Stimulated activated CD4-positive, alpha-beta T cell treated with anti-CD3 and anti-CD28 coated beads, Interleukin-2, amount 100 ng/mL, for 48 hours (primary cell): ENCODE results near the gene MED27.

Experiments
- DNase-seq, 2 donors: peaks; one replicate each; pipeline ENCODE4 v3.0.0-alpha.2; 2020

MED27 gene

DNA sequence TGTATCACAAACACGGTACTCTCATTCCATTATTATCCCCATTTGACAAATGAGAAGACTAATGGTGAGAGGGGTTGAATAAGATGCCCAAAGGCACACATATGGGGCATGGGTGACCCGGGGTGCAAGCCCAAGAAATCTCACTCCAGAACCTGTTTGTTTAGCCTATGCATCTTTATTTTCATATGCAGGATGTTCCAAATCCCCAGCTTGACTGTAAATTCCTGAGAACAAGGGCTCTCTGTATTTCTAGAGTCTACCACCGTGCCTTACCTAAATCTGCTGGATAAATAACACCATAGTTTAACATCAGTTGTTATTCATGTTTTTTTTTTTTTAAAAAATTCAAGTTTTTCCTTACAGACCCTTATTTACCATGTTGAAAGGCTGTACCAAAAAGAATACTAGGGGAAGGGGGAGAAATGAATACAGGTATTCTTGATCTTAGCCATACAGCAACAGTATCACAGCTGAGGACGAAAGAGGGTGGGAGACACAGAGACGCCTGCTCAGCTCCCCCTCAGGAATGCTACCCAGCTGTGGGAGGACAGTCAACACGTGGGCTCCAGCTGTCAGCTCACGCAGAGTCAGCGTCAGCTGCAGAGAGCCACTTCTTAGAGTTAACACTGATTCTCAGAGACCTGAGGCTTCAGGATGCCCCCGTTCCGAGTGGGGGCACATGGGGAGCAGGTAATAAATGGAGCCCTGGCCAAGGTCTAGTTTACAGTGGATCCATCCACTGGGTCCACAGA lies 86.6 kb downstream of the MED27 start:
- DNase-seq = no peak

DNA sequence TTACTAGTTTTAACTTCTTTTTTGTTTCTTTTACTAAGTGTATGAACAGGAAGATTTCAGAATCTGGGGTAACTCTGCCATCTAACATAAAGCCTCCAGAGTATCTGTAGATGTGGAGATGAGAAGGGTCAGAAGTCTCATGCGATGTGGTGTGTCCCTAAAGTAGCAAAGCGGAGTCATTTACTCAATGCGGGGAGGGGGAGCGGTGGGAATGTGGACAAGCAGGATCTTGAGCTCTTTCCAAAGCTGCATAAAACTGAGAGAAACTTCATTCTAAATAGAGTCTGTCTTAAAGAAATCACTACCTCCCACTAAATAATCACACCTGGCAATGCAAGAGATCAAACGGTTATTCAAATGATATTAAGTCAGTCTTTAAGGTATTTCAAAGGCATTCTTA lies 92.4 kb downstream of the MED27 start:
- no peak for DNase-seq

DNA sequence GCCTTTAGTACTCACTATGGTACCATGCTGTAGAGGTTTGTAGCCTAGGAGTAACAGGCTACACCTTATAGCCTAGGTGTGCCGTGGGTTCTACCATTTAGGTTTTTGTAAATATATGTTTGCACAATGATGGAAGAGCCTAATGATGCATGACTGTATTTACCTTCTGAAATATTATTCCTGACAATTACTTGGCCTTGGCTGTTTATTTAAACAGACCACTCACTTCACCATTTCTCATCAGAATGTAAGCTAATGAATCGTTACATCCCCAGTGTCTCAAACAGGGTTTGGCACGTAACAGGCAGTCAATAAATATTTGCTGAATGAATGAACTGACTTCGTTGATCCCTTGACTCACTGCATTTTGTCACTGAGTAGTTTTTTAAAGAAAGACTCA lies 93.1 kb downstream of the MED27 start:
- DNase-seq = no peak

DNA sequence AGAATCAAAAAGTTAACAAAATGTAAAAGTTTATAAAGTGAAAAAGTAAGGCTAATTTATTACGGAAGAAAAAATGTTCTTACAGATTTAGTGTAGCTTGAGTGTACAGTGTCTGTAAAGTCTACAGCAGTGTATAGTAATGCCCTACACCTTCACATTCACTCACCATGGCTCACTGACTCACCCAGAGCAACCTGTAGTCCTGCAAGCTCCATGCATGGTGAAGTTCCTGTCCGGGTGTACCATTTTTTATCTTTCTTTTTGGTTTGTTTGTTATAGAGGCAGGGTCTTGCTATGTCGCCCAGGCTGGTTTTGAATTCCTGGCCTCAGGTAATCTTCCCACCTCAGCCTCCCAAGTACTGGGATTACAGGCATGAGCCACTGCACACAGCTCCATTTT lies 93.6 kb downstream of the MED27 start:
- DNase-seq = no peak

DNA sequence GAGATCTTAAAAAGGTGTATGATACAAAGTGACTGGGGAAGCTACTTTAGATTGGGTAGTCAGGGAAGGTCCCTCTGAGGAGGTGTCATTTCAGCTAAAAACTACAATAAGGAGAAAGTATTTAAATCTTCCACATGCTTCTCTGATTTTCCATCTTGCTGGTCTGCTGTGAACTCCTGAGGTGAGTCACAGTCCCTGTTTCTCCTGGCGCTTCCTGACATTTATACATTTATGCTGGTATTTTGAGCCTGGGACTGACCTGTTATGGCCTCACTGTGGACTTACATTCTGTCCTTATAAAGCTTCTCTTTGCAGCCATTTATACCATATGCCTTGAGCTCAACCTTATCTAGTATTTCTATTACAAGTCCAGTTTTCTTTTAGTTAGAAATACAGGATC lies 95.1 kb downstream of the MED27 start:
- DNase-seq = no peak

DNA sequence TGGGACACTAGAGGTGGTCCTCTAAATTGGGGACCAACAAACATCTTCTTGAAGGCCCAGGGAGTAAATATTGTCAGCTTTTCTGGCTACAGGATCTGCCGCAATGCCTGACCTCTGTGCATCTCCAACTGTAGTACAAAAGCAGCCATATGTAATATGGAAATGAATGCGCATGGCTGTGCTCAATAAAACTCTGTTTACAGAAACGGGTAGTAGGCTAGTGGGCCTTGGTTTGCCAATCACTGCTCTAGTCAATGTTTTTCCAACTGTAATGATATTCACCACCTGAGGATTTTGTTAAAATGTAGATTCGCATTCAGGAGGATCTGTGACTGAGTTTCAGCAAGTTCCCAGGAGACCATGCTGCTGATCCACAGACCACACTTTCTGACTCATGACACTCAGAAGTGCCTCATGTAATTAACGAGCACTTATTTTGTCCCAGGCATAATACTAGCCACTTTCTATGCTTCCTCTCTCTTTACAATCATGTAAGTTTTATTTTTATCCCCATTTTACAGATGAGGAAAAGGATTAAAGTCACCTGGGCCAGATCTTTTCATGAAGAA lies 96.9 kb downstream of the MED27 start:
- DNase-seq = no peak

DNA sequence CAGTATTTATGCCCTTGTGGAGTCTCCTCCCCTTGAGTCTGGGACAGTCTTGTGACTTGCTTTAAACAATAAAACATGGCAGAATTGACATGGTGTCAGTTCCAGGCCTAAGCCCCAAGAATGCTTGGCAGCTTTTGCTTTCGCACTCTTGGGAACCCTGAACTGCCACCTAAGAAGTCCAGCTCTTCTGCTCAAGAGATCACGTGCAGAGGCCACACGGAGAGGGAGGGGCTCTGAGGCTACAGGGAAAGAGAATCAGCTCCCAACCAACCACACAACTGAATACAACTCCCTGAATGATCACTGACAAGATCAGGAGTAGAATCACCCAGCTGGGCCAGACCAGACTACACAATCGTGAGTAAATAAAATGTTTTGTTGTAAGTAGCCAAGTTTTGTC lies 97.6 kb downstream of the MED27 start:
- DNase-seq = no peak

DNA sequence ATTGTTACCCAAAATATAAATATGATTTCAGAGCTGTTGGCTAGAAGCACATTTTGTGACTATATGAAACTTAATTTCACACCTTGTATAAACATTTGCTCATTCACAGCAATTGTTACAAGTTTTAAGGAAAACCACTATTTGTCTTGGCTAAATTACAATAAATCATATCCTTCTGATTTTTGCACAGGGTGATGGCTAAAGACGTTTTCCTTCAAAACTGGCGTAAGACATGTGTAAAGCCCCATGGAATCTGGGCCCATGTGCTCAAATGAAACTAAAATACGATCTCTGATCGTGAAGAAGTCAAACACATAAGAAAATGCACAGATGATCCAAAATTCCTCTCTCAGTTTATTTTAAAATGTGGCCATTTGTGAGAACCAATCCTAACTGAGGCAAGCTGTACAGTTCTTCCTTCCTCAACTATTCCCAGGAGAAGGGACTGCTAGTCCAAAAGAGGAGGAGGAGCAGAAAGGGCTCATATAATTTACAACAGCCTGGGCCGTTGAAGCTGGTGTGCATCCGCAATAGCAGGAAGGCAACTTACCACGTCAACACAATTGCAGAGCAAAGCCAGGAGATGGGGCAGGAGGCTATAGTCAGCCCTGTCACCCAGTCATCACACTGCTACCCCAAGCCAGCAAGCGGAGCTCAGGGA lies 98.4 kb downstream of the MED27 start:
- DNase-seq = no peak

DNA sequence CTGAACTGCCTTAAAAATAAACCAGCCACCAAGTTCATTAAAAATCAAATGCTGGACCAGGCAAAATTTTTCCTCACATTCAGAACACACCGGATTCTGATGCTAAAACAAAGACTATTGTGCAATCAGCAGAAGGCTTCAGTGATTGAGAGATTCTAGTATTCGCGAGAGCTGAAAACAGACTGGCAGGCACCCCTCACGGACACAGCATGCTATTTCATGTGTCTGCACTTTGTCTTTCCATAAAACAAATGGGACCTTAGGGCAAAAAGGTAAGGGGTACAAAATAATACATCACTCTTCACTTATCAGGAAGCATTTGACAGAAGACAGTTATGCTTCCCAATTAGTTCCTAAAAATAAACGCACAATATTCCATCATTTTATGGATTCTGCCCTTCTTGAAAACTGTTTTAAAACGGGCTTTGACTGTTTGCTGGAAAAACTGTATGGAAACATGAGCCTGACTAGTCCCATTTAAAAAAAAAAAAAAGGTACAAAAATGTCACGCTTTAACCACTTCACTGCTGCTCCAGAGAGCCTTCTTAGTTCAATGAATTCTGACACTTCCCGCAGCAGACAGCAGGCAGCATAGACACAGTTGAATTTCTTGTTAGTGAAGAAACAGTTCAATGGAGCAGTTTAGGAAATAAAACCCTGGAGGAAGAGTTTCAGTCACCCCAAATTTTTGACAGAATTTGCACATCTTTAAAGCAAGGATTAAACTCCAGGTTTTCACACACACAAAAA lies 99.2 kb downstream of the MED27 start:
- DNase-seq = no peak

DNA sequence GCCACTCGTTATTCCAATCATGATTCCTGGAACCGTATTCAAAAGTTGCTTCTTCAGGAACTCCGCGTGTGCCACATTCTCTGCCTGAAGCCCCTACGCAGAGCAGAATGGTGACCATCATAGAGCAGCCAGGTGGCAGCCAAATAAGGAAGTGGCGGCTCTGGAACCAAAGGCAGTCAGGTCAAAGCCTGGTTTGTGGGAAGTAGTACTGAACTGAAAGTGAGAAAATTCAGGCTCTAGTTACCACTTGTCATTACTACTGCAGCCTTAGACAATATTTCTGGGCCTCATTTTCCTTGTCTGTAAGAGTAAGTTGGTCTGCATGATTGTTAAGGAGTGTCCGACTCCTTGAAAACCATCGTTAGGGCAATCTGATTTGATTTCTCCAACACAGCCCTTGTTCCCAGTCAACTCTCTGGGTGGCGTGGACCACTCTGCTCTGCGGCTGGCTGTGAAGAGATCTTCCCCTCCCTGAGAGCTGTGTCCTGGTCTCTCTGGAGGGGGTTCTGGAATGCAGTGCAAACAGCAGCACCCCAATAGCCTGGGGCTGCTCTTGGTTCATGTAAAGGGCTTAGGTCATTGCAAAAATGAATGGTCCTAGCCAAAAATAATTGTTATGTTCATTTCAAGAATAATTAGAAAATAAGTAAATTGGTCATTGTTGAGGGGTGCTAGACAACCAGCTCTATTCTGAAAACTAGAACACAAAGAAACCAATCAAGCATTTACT lies 102.4 kb downstream of the MED27 start:
- DNase-seq = no peak

DNA sequence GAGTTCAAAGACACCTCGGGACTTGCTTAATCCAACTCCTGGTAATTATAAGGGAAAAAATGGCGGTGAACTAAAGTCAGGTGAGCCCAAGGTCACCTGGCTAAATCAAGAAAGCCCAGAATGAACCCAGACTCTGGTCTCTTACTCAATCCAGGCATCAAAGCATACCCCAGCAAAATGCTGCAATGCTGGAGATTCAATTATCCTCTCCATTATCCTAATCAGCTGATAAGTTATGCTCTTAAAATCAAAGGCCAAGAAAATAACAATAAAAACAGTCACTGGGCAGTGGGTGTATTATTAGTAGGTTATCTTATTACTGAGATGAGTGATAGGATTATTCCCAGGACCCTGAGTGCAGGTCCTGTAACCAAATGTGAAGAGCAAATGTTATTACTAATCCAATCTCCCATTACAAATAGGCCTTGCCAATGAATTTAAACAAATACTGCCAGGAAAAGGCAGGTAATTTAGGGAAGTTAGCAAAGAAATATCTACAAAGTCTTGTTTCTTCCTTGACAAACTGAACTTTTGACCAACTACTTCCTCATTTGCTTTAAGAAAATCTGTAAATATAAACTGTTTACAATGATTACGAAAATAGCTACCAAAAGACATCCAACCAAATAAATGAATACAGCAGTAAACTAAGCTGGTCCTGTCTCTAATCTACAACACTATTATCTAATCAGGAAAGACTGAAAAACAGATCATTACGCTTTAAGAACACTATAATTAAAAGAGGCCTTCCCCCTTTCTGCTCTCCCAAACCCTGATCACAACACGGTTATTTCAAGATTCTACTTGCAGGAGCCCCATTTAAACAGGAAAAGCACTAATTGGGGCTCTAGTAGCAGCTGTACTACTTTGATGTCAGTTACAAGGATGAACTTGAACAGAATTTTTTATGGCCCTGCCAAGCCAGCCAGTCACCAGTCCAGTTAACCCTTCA lies 103.2 kb downstream of the MED27 start:
- no peak for DNase-seq

DNA sequence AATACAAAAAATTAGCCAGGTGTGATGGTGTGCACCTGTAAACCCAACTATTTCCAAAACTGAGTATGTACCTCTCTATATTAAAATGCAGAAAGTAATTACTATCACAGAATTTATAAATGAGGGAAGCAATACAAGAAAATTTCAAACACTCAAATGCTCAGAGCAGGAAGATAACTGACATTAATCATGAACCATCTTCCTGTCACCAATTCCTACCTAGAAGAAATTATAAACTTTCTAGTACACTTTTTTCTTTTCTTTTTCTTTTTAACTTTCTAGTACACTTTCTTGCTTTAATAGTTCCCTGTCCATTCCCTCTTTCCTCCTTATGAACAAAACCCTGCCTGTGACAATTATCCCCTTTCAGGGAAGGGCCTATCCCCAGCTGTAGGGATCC lies 106.8 kb downstream of the MED27 start:
- no peak for DNase-seq

DNA sequence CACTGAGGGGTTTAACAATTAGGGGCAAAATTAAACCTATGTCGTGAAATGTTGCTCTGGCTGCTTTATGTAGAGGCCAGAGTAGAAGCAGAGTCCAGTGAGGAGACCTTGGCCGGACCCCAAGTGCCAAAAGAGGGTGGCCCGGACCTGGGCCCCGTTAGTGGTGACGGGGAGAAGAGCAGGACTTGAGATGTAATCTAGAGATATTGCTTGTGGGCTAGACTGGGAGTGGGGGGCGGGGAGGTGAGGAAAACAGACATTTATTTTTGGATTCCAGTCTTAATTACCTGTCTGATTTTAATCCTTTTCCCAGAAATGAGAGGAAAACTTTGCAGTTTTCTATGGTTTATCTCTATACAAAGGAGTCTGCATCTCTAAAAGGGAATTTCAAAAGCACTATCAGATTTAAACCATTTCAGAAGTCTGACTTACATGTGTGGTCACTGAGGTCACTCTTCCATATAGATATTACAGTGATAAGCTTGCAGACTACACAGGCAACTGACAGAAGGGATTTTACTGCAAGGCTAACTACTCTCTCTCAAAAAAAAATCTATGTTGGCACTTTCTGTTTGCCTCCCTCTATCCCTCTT lies 108.1 kb downstream of the MED27 start:
- DNase-seq = no peak

DNA sequence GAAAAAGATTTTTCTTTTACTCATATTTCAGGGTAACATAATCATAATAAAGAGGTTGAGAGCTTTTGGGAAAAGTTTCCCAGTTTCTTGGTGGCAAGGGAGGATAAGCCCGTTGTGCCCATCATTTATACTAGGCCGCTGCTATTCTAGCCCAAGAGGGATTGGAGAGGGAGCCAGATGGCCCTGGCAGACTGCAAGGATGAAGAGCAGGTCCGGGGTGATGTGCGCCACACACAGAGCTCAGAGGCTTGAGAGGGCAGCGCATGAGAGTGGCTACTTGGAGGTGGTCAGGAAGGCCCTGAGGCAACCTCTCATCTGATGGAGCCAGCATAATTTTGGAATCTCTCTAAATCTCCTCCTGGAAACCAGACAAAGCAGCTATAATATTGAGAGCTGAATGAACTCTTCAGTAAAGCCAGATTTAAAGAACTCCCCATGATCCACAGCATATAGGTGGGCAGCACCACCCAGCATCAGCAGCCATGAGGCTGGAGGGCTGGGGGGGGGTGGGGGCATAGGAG lies 110.1 kb downstream of the MED27 start:
- no peak for DNase-seq

DNA sequence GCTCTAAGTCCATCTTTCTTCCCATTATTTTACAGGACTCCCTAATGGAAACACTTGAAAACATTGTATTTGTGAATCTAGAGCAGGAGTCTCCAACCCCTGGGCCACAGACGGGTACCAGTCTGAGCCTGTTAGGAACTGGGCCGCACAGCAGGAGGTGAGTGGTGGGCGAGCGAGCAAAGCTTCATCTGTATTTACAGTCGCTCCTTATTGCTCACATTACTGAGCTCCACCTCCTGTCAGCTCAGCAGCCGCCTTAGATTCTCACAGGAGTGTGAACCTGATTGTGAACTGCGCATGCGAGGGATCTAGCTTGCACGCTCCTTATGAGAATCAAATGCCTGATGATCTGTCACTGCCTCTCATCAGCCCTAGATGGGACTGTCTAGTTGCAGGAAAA lies 111.0 kb downstream of the MED27 start:
- no peak for DNase-seq

DNA sequence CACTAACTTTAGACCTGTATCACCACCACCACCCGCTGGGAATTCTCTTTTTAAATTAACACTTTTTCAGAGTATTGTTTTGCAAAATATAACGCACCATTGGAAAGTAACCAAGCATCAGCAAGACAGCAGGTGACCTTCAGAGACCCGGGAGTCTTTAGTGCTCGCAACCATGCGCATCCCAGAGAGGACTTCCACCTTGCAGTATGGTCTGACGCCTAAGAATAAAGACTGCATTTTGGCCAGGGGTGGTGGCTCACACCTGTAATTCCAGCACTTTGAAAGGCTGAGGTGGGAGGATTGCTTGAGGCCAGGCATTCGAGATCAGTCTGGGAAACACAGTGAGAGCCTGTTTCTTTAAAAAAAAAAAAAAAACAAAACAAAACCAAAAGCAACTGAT lies 113.8 kb downstream of the MED27 start:
- DNase-seq = no peak

DNA sequence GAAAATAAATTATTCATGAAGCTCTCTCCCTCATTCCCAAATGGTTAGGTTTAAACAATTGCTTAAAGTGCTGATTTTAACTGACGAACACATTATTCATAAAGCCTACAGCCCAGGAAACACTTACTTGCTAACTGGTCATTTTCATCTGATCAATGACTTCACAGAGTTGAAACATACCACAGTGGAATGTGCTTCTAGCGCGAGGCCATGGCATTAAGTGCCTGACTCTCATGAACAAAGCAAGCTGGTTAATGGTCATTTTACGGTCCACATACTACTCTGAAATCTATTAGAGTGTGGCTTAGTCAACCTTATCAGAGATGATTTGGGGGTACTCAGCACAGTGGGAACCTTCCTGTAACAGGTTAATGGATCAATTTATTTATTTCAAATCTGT lies 114.6 kb downstream of the MED27 start:
- DNase-seq = no peak

DNA sequence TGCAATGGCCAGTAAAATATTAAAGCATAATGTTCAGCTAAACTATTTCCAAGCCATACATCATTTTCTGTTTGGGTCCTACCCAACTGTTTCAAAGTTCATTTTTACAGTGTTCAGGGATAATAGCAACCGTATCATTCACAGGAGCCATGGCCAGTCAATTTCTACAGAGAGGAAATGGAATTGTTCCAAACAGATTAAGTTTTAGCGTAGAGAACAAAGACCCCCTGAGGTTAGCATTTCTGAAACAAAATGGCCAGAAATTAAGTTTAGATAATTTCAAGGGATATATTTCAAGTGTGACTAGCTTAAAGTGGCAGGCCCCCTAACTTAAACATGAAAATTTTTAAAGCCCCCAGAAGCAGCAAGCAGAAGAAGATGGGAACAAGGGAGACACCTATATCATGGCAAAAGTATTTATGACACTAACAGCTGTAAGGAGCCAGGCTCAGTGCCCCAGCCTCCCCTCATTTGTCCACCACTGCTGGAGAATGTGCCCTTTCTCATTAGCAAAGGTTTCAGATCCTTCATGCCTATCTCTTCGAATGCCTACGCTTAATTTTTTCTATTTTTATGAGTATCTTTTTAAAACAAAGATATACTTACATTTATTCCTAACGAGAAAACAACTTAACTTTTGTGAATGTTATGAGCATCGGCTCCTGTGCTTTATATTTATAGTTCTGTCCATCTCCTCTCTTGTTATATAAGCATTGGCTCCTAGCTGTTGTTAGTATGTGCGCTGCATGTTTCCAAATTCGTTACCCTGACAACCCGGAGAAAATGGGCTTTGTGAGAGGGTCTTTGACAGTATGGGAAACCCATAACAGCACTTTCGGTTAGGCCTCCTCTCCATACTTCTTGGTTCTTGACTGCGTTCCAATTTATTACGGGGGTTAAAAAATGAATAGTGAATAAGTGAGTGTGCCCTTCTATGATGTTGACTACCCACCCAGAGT lies 116.3 kb downstream of the MED27 start:
- no peak for DNase-seq

DNA sequence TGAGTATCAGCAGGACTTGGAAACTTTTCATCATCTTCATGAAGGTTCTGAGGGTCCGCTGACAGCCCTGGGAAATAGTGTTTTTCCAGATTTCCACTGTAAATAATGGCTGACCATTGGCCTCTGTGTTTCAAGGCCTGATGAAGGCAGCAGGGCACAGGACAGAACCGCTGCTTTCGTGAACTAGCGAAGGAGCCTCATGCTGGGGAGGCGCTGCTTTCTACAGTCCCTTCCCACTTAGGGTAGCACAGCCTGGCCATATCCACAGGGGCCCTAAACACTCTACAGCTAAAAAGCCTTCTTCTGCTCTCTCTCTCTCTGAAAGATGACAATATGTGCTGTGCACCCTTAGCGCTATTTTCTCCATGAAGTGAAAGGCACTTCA lies 118.2 kb downstream of the MED27 start:
- DNase-seq = no peak
